Adrenal gland (tissue), 12 donors: ENCODE results near the gene MACROD2. TPM values are rescaled to one million over a fixed set of nuclear protein-coding genes. Genes with fewer than 3 reads are reported as not detected.

Experiments used
- DNase-seq, 7 donors: peaks; one replicate each; pipeline ENCODE4 v3.0.0-alpha.2; 2019 to 2020
- H3K27ac ChIP-seq, 5 donors: fragments of 200-600 bp; sonication (generic) in 4 of 5; 1 replicate in 3 of 5; 2 replicates in 2 of 5; pipeline versions ENCODE4 v1.5.1 to v1.8.0; 2016 to 2020; ENCODE audit warnings: mild to moderate bottlenecking in 1 of 5
- H3K27me3 ChIP-seq: fragments of 200-600 bp; 2 replicates; pipeline ENCODE4 v1.8.0; 2021
- H3K36me3 ChIP-seq, 2 donors: fragments of 200-600 bp; replicated peaks in 1 of 2; 1 replicate in 1 of 2; 2 replicates in 1 of 2; pipeline versions ENCODE4 v1.5.1 to v1.8.0; 2018 to 2022
- H3K4me1 ChIP-seq, 2 donors: fragments of 200-600 bp; replicated peaks in 1 of 2; 1 replicate in 1 of 2; 2 replicates in 1 of 2; pipeline versions ENCODE4 v1.5.1 to v1.8.0; 2018 to 2021
- H3K4me3 ChIP-seq, 4 donors: fragments of 200-600 bp; sonication (generic) in 3 of 4; one replicate each; pipeline ENCODE4 v1.5.1; 2016 to 2018
- H3K9me3 ChIP-seq, 3 donors: fragments of 200-600 bp; sonication (generic) in 1 of 3; replicated peaks in 1 of 3; 1 replicate in 2 of 3; 2 replicates in 1 of 3; pipeline versions ENCODE4 v1.5.1 to v1.8.0; 2016 to 2021
- CTCF ChIP-seq, 6 experiments: fragments of 450-650 bp in 4 of 6; fragments of 200-600 bp in 2 of 6; sonication (generic) in 1 of 6; IDR thresholded peaks; 1 replicate in 5 of 6; 2 replicates in 1 of 6; pipeline versions ENCODE4 v1.5.1 to v1.8.0; 2016 to 2021; ENCODE audit warnings: antibody characterized with exemption in 6 of 6, mild to moderate bottlenecking in 2 of 6, moderate library complexity in 1 of 6
- POLR2A ChIP-seq, 2 donors: fragments of 450-650 bp; IDR thresholded peaks; one replicate each; pipeline ENCODE4 v1.6.1; 2017; ENCODE audit warnings: antibody characterized with exemption in 2 of 2, mild to moderate bottlenecking in 2 of 2, moderate library complexity in 1 of 2
- WGBS, 4 donors: extraction: QIAGEN DNeasy Blood & Tissue Kit in 2 of 4; methylation state at CpG; one replicate each; pipeline versions ENCODE4 v1.1.5 to v1.1.7; 2013 to 2017; 5-methylcytosine and 5-hydroxymethylcytosine counted together
- intact Hi-C, 2 donors: fragments of 100-400 bp; cut with DNase I; formaldehyde crosslinking; loops; one replicate each; pipeline versions ENCODE4 v1.14.1 to v1.15.0; 2022 to 2023
- polyA plus RNA-seq, 3 donors: library from polyadenylated mRNA; stranded (reverse); fragments of 200-250 nt in 2 of 3; fragments of 350-450 nt in 1 of 3; fragmentation: Illumina TruSeq in 1 of 3; extraction: RNeasy Lipid Tissue Mini Kit (QIAGEN cat#74804) in 1 of 3; gene quantifications; one replicate each; pipeline ENCODE4 v1.2.3, GENCODE V29; 2013 to 2014
- total RNA-seq, 9 donors: library from RNA; depleted of rRNA in 4 of 9; stranded (reverse); fragments of >200 nt in 4 of 9; fragments of 120-200 nt in 1 of 9; fragmentation: NEBNext Ultra II Directional in 1 of 9; extraction: Animal tissue kit (Norgen Biotek cat#: 25700) in 1 of 9; gene quantifications; one replicate each; pipeline versions ENCODE4 v1.1.0 to v1.2.4, GENCODE V29; 2013 to 2023
- donor health status: healthy with polysubstance abuse.
- donor health status: Bipolar disorder and iron deficiency.
- donor health status: DM: yes; HTN: yes; CAD: no.
- donor health status: DM: no; HTN: no; CAD: no.
- donor health status: DM: no; HTN: no; CAD: no.
- donor health status: DM: yes; HTN: yes; CAD: no.

The MACROD2 gene
- total and polyA plus RNA-seq, 12 donors, result 1.1 to 21.2 (median 6.4) TPM

- intact Hi-C loops, result no loop called here
- no peak for DNase-seq
- Histone ChIP-seq H3K27ac (no peak overlapping the region), H3K27me3 (no peaks in the 10 kb centered on the region), H3K36me3 (no peaks in the 10 kb centered on the region), H3K4me1 (no peaks in the 10 kb centered on the region), H3K4me3 (no peak overlapping the region), H3K9me3 (no peaks in the 10 kb centered on the region)
- WGBS, 4 donors, result 67 to 83% (median 74%) methylated on average over 2 of the region's 2 CpGs
- TF ChIP-seq POLR2A (IDR thresholded peaks at IDR 0.05) (no peak), CTCF (IDR thresholded peaks at IDR 0.05) (no peak)
Measured at GRCh38 chr20:15422966-15423365, 1427.7 kb downstream of the MACROD2 start.

- peaks cover 5 to 11% of the 10 kb centered on the region in 2 donors for H3K4me1 ChIP-seq
- intact Hi-C loops, result no loop called here
- no peaks in the 10 kb centered on the region for H3K9me3 ChIP-seq
- 25 to 67% (median 50%) methylated on average over 3 of the region's 3 CpGs for WGBS, 4 donors
- DNase-seq, result no peak
- TF ChIP-seq CTCF (IDR thresholded peaks at IDR 0.05), result no peak
- no peak for TF ChIP-seq POLR2A (IDR thresholded peaks at IDR 0.05)
- no peaks in the 10 kb centered on the region for H3K27me3 ChIP-seq
- H3K4me3 ChIP-seq, result no peak overlapping the region
- H3K27ac ChIP-seq, result no peak overlapping the region
- no peaks in the 10 kb centered on the region for H3K36me3 ChIP-seq
Measured at GRCh38 chr20:15439551-15439950, 1444.2 kb downstream of the MACROD2 start.

GRCh38 chr20:15440049-15440820, 1444.9 kb downstream of the MACROD2 start:
- no peak overlapping the region for H3K4me3 ChIP-seq
- no peaks in the 10 kb centered on the region for H3K9me3 ChIP-seq
- DNase-seq, result no peak
- H3K27me3 ChIP-seq, result no peaks in the 10 kb centered on the region
- H3K4me1 ChIP-seq, result peaks cover 5 to 11% of the 10 kb centered on the region in 2 donors
- H3K27ac ChIP-seq, result no peak overlapping the region
- intact Hi-C loops, result no loop called here
- H3K36me3 ChIP-seq, result no peaks in the 10 kb centered on the region
- TF ChIP-seq POLR2A (IDR thresholded peaks at IDR 0.05), result no peak
- no peak for TF ChIP-seq CTCF (IDR thresholded peaks at IDR 0.05)
- WGBS, 4 donors, result 27 to 38% (median 36%) methylated on average over 7 of the region's 7 CpGs

GRCh38 chr20:15445056-15445840, 1449.9 kb downstream of the MACROD2 start:
- Histone ChIP-seq H3K36me3 (no peaks in the 10 kb centered on the region), H3K27me3 (no peaks in the 10 kb centered on the region), H3K4me3 (no peak overlapping the region), H3K27ac (no peak overlapping the region), H3K9me3 (no peaks in the 10 kb centered on the region), H3K4me1 (peaks cover 3 to 9% of the 10 kb centered on the region in 2 donors)
- DNase-seq, result no peak
- intact Hi-C loops, result no loop called here
- TF ChIP-seq POLR2A (IDR thresholded peaks at IDR 0.05), result no peak
- no peak for TF ChIP-seq CTCF (IDR thresholded peaks at IDR 0.05)
- 72 to 90% (median 86%) methylated on average over 5 of the region's 5 CpGs for WGBS, 4 donors
